Stimulated activated CD8-positive, alpha-beta memory T cell treated with anti-CD3 and anti-CD28 coated beads, Interleukin-7, amount 100 ng/mL, for 4 hours (primary cell): ENCODE measurements around the gene GLDN.

Experiments used
- DNase-seq, 2 donors: peaks; one replicate each; pipeline ENCODE4 v3.0.0-alpha.2; 2020; ENCODE audit warnings: low read depth in 2 of 2

Gene GLDN

GRCh38 chr15:51356983-51357382, 15.5 kb downstream of the GLDN start:
- no peak for DNase-seq

- DNase-seq = no peak
Measured at GRCh38 chr15:51359981-51360380, 18.5 kb downstream of the GLDN start.

GRCh38 chr15:51363383-51363782, 21.9 kb downstream of the GLDN start:
- no peak for DNase-seq

GRCh38 chr15:51365417-51365816, 24.0 kb downstream of the GLDN start:
- no peak for DNase-seq

- no peak for DNase-seq
Measured at GRCh38 chr15:51366071-51366470, 24.6 kb downstream of the GLDN start.

GRCh38 chr15:51366920-51367319, 25.5 kb downstream of the GLDN start:
- no peak for DNase-seq

GRCh38 chr15:51367322-51367976, 26.0 kb downstream of the GLDN start:
- no peak for DNase-seq

GRCh38 chr15:51368307-51368706, 26.9 kb downstream of the GLDN start:
- DNase-seq = no peak

- no peak for DNase-seq
Measured at GRCh38 chr15:51368751-51369450, 27.4 kb downstream of the GLDN start.

GRCh38 chr15:51369451-51369761, 28.0 kb downstream of the GLDN start:
- no peak for DNase-seq

- DNase-seq = no peak
Measured at GRCh38 chr15:51371266-51371665, 29.8 kb downstream of the GLDN start.

GRCh38 chr15:51374131-51374530, 32.7 kb downstream of the GLDN start:
- DNase-seq = no peak

GRCh38 chr15:51375966-51376640, 34.6 kb downstream of the GLDN start:
- DNase-seq = no peak

GRCh38 chr15:51377038-51377786, 35.8 kb downstream of the GLDN start:
- no peak for DNase-seq

- DNase-seq = no peak
Measured at GRCh38 chr15:51378406-51378805, 37.0 kb downstream of the GLDN start.

- no peak for DNase-seq
Measured at GRCh38 chr15:51379390-51379789, 37.9 kb downstream of the GLDN start.

- no peak for DNase-seq
Measured at GRCh38 chr15:51380999-51381806, 39.7 kb downstream of the GLDN start.

- DNase-seq = no peak
Measured at GRCh38 chr15:51382787-51383186, 41.3 kb downstream of the GLDN start.

- no peak for DNase-seq
Measured at GRCh38 chr15:51386029-51386428, 44.6 kb downstream of the GLDN start.

- no peak for DNase-seq
Measured at GRCh38 chr15:51386486-51386885, 45.0 kb downstream of the GLDN start.

GRCh38 chr15:51386960-51387698, 45.7 kb downstream of the GLDN start:
- DNase-seq = no peak
